ENCODE measurements around the gene PCBP4.
A peak's percentile ranks its signal among the peaks of the same experiment; 100 is the strongest.

PCBP4 gene

GRCh38 chr3:51954713-51955112 is 12.5 kb downstream of the PCBP4 start:
- DNase-seq, result no peak

GRCh38 chr3:51954105-51954504 is 13.1 kb downstream of the PCBP4 start:
- no peak for DNase-seq

- DNase-seq, result no peak
These were observed 13.8 kb downstream of the PCBP4 start for GRCh38 chr3:51953445-51953844.

- DNase-seq, result no peak
These were observed 16.4 kb downstream of the PCBP4 start for GRCh38 chr3:51950899-51951298.

GRCh38 chr3:51949121-51949520 is 18.1 kb downstream of the PCBP4 start:
- DNase-seq, result no peak

- DNase-seq, result no peak
These were observed 19.2 kb downstream of the PCBP4 start for GRCh38 chr3:51948016-51948580.

GRCh38 chr3:51947215-51947900 is 19.9 kb downstream of the PCBP4 start:
- no peak for DNase-seq

- DNase-seq, result no peak
These were observed 20.5 kb downstream of the PCBP4 start for GRCh38 chr3:51946796-51947195.

GRCh38 chr3:51945926-51946705 is 21.1 kb downstream of the PCBP4 start:
- no peak for DNase-seq

GRCh38 chr3:51945031-51945840 is 22.0 kb downstream of the PCBP4 start:
- no peak for DNase-seq

GRCh38 chr3:51944451-51945021 is 22.7 kb downstream of the PCBP4 start:
- no peak for DNase-seq

- DNase-seq, result no peak
These were observed 23.5 kb downstream of the PCBP4 start for GRCh38 chr3:51943451-51944391.

GRCh38 chr3:51942603-51943450 is 24.4 kb downstream of the PCBP4 start:
- DNase-seq, result no peak

GRCh38 chr3:51941798-51942602 is 25.3 kb downstream of the PCBP4 start, which contains the start of the genes PARP3 and RRP9:
Gene PARP3, plus strand, starts transcription at chr3:51942363. Its CDS starts 993 bp downstream, at chr3:51943356.
Gene RRP9, minus strand, starts transcription at chr3:51941904. Its CDS starts 37 bp downstream, at chr3:51941867.
- DNase-seq, result peak; percentile 98

GRCh38 chr3:51941463-51941797 is 25.8 kb downstream of the PCBP4 start:
- no peak for DNase-seq

- DNase-seq, result no peak
These were observed 26.4 kb downstream of the PCBP4 start for GRCh38 chr3:51940648-51941462.

GRCh38 chr3:51938780-51939425 is 28.4 kb downstream of the PCBP4 start:
- DNase-seq, result no peak

Data from T-helper 9 cell (primary cell).